HCT116 (cell line): ENCODE results near the gene ALDH7A1.

Experiments
- EZH2 ChIP-seq: fragments of 200-600 bp; sonication (generic); IDR thresholded peaks from 2 replicates; pipeline ENCODE4 v1.6.1; 2017; ENCODE audit warnings: antibody characterized with exemption, mixed run types
- FOSL1 ChIP-seq: IDR thresholded peaks from 2 replicates; pipeline ENCODE4 v1.6.1; 2012; ENCODE audit warnings: low read depth
- JUND ChIP-seq: IDR thresholded peaks from 2 replicates; pipeline ENCODE4 v1.6.1; 2012
- POLR2A ChIP-seq: IDR thresholded peaks from 2 replicates; pipeline ENCODE4 v1.7.0; 2011; ENCODE audit warnings: borderline replicate concordance; ENCODE audit not compliant: insufficient read depth, insufficient read length; ENCODE audit errors: extremely low read depth
- POLR2AphosphoS5 ChIP-seq: IDR thresholded peaks from 2 replicates; pipeline ENCODE4 v1.6.1; 2011; ENCODE audit warnings: mild to moderate bottlenecking, low read depth, low read length, moderate library complexity
- RAD21 ChIP-seq: IDR thresholded peaks from 2 replicates; pipeline ENCODE4 v1.6.1; 2012; ENCODE audit warnings: low read depth, mild to moderate bottlenecking
- REST ChIP-seq: IDR thresholded peaks from 2 replicates; pipeline ENCODE4 v1.6.1; 2012; ENCODE audit warnings: low read depth
- SRF ChIP-seq: IDR thresholded peaks from 2 replicates; pipeline ENCODE4 v1.6.1; 2012; ENCODE audit warnings: low read depth
- YY1 ChIP-seq: IDR thresholded peaks from 2 replicates; pipeline ENCODE4 v1.6.1; 2011; ENCODE audit warnings: low read length, low read depth, moderate library complexity, mild to moderate bottlenecking; ENCODE audit not compliant: insufficient replicate concordance; ENCODE audit errors: extremely low read depth
- ZBTB33 ChIP-seq: IDR thresholded peaks from 2 replicates; pipeline ENCODE4 v1.6.1; 2011; ENCODE audit warnings: mild to moderate bottlenecking, low read length, moderate library complexity; ENCODE audit not compliant: insufficient replicate concordance; ENCODE audit errors: extremely low read depth
- ZNF274 ChIP-seq: fragments of 200-500 bp; sonication (Bioruptor generic); IDR thresholded peaks from 2 replicates; pipeline ENCODE4 v1.6.1; 2014; ENCODE audit warnings: mild to moderate bottlenecking, low read depth, low read length, inconsistent platforms
- TF ChIP-seq, protein P1 (sequence below), 3 experiments: fragments of 200-600 bp in 1 of 3; sonication (generic) in 1 of 3; IDR thresholded peaks in 2 of 3; conservative IDR thresholded peaks in 1 of 3; 2 replicates each; pipeline ENCODE4 v1.5.1; 2012 to 2017; ENCODE audit warnings: low read depth in 2 of 3, low read length in 2 of 3, antibody characterized with exemption in 1 of 3, borderline replicate concordance in 1 of 3, control low read depth in 1 of 3, mild to moderate bottlenecking in 1 of 3, mixed read lengths in 1 of 3, mixed run types in 1 of 3, moderate library complexity in 1 of 3; ENCODE audit not compliant: insufficient read depth in 1 of 3
- TF ChIP-seq, protein P2 (sequence below): IDR thresholded peaks from 2 replicates; pipeline ENCODE4 v1.6.1; 2012

GRCh38 chr5:126595486-126596083, 566 bp upstream of the ALDH7A1 start:
- no peak for TF ChIP-seq POLR2A
- TF ChIP-seq FOSL1 = no peak
- no peak for TF ChIP-seq EZH2
- TF ChIP-seq, protein P1, sequence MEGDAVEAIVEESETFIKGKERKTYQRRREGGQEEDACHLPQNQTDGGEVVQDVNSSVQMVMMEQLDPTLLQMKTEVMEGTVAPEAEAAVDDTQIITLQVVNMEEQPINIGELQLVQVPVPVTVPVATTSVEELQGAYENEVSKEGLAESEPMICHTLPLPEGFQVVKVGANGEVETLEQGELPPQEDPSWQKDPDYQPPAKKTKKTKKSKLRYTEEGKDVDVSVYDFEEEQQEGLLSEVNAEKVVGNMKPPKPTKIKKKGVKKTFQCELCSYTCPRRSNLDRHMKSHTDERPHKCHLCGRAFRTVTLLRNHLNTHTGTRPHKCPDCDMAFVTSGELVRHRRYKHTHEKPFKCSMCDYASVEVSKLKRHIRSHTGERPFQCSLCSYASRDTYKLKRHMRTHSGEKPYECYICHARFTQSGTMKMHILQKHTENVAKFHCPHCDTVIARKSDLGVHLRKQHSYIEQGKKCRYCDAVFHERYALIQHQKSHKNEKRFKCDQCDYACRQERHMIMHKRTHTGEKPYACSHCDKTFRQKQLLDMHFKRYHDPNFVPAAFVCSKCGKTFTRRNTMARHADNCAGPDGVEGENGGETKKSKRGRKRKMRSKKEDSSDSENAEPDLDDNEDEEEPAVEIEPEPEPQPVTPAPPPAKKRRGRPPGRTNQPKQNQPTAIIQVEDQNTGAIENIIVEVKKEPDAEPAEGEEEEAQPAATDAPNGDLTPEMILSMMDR (IDR thresholded peaks at IDR 0.05 in 2 of 3, conservative IDR thresholded peaks at IDR 0.05 in 1 of 3; ENCODE audit: borderline replicate concordance in 1 of 3, insufficient read depth in 1 of 3, low read depth in 2 of 3, low read length in 2 of 3) = no peak
- TF ChIP-seq ZNF274 = no peak
- no peak for TF ChIP-seq RAD21
- TF ChIP-seq ZBTB33 = no peak
- no peak for TF ChIP-seq JUND
- TF ChIP-seq, protein P2, sequence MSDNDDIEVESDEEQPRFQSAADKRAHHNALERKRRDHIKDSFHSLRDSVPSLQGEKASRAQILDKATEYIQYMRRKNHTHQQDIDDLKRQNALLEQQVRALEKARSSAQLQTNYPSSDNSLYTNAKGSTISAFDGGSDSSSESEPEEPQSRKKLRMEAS = no peak
- no peak for TF ChIP-seq POLR2AphosphoS5
- no peak for TF ChIP-seq REST
- TF ChIP-seq YY1 = no peak
- TF ChIP-seq SRF = no peak
